ENCODE data around the gene ABCC10.
"Not testable (repeated sequence)": the region's sequence is repeated elsewhere in the genome, so short reads cannot be mapped to it uniquely, and the experiment has no call there.

The ABCC10 gene

GRCh38 chr6:43442935-43443334 is 15.6 kb downstream of the ABCC10 start:
- DNase-seq (ENCODE audit: extremely low read depth in 1 of 2, low read depth in 1 of 2) = no peak

- no peak for DNase-seq (ENCODE audit: extremely low read depth in 1 of 2, low read depth in 1 of 2)
These were observed 16.7 kb downstream of the ABCC10 start for GRCh38 chr6:43444036-43444435.

GRCh38 chr6:43444582-43444981 is 17.2 kb downstream of the ABCC10 start:
- no peak for DNase-seq (ENCODE audit: extremely low read depth in 1 of 2, low read depth in 1 of 2)

GRCh38 chr6:43445576-43445975 is 18.2 kb downstream of the ABCC10 start:
- no peak for DNase-seq (ENCODE audit: extremely low read depth in 1 of 2, low read depth in 1 of 2)

GRCh38 chr6:43447604-43448003 is 20.3 kb downstream of the ABCC10 start:
- no peak for DNase-seq (ENCODE audit: extremely low read depth in 1 of 2, low read depth in 1 of 2)

GRCh38 chr6:43448916-43449315 is 21.6 kb downstream of the ABCC10 start:
- DNase-seq (ENCODE audit: extremely low read depth in 1 of 2, low read depth in 1 of 2) = no peak

GRCh38 chr6:43450699-43451131 is 23.4 kb downstream of the ABCC10 start:
- no peak for DNase-seq (ENCODE audit: extremely low read depth in 1 of 2, low read depth in 1 of 2)

- DNase-seq (ENCODE audit: extremely low read depth in 1 of 2, low read depth in 1 of 2) = no peak
These were observed 24.0 kb downstream of the ABCC10 start for GRCh38 chr6:43451348-43451747.

- no peak for DNase-seq (ENCODE audit: extremely low read depth in 1 of 2, low read depth in 1 of 2)
These were observed 24.6 kb downstream of the ABCC10 start for GRCh38 chr6:43451939-43452338.

- DNase-seq (ENCODE audit: extremely low read depth in 1 of 2, low read depth in 1 of 2) = no peak
These were observed 25.6 kb downstream of the ABCC10 start for GRCh38 chr6:43452896-43453295.

GRCh38 chr6:43453831-43454230 is 26.5 kb downstream of the ABCC10 start:
- DNase-seq (ENCODE audit: extremely low read depth in 1 of 2, low read depth in 1 of 2) = no peak

GRCh38 chr6:43454290-43454695 is 27.0 kb downstream of the ABCC10 start:
- peak; percentile 33 to 38 for DNase-seq (ENCODE audit: extremely low read depth in 1 of 2, low read depth in 1 of 2)

GRCh38 chr6:43454696-43455530 is 27.6 kb downstream of the ABCC10 start:
- no peak for DNase-seq (ENCODE audit: extremely low read depth in 1 of 2, low read depth in 1 of 2)

- DNase-seq (ENCODE audit: extremely low read depth in 1 of 2, low read depth in 1 of 2) = peak in 1 of 2 donors; percentile 44
These were observed 28.4 kb downstream of the ABCC10 start, which contains the start of gene DLK2 for GRCh38 chr6:43455531-43456428. Gene DLK2, minus strand, starts transcription at chr6:43455548. Its CDS starts 723 bp downstream, at chr6:43454825.

- no peak for DNase-seq (ENCODE audit: extremely low read depth in 1 of 2, low read depth in 1 of 2)
These were observed 30.3 kb downstream of the ABCC10 start for GRCh38 chr6:43457643-43458042.

- not testable (repeated sequence) for DNase-seq (ENCODE audit: extremely low read depth in 1 of 2, low read depth in 1 of 2)
These were observed 30.8 kb downstream of the ABCC10 start for GRCh38 chr6:43458154-43458553.

- no peak for DNase-seq (ENCODE audit: extremely low read depth in 1 of 2, low read depth in 1 of 2)
These were observed 32.2 kb downstream of the ABCC10 start for GRCh38 chr6:43459535-43459934.

- no peak for DNase-seq (ENCODE audit: extremely low read depth in 1 of 2, low read depth in 1 of 2)
These were observed 32.7 kb downstream of the ABCC10 start for GRCh38 chr6:43460032-43460431.

GRCh38 chr6:43461936-43462335 is 34.6 kb downstream of the ABCC10 start:
- no peak for DNase-seq (ENCODE audit: extremely low read depth in 1 of 2, low read depth in 1 of 2)

- no peak for DNase-seq (ENCODE audit: extremely low read depth in 1 of 2, low read depth in 1 of 2)
These were observed 37.0 kb downstream of the ABCC10 start for GRCh38 chr6:43464337-43464736.

GRCh38 chr6:43465948-43466347 is 38.6 kb downstream of the ABCC10 start:
- no peak for DNase-seq (ENCODE audit: extremely low read depth in 1 of 2, low read depth in 1 of 2)

- DNase-seq (ENCODE audit: extremely low read depth in 1 of 2, low read depth in 1 of 2) = not testable (repeated sequence)
These were observed 39.9 kb downstream of the ABCC10 start for GRCh38 chr6:43467265-43467664.
